Chondrocyte (in vitro differentiated cells): ENCODE measurements around the gene BLM. TPM values are rescaled to one million over a fixed set of nuclear protein-coding genes. Genes with fewer than 3 reads are reported as not detected.

Experiments used
- DNase-seq: peaks from one replicate; pipeline ENCODE4 v3.0.0; 2021; ENCODE audit warnings: mixed read lengths, low spot score
- H3K27ac Mint-ChIP-seq: one replicate; pipeline ENCODE4 v1.8.0; 2021; ENCODE audit warnings: mild to moderate bottlenecking, moderate library complexity, mixed read lengths; ENCODE audit not compliant: unreplicated experiment
- H3K27me3 Mint-ChIP-seq: 2 replicates; pipeline ENCODE4 v1.8.0; 2021; ENCODE audit warnings: low read depth, mixed read lengths
- H3K36me3 Mint-ChIP-seq: 2 replicates; pipeline ENCODE4 v1.8.0; 2021; ENCODE audit warnings: low read depth, mixed read lengths
- H3K4me1 Mint-ChIP-seq: 2 replicates; pipeline ENCODE4 v1.8.0; 2021; ENCODE audit warnings: low read depth, mild to moderate bottlenecking, mixed read lengths
- H3K4me3 Mint-ChIP-seq: one replicate; pipeline ENCODE4 v1.8.0; 2021; ENCODE audit warnings: mild to moderate bottlenecking, moderate library complexity, mixed read lengths; ENCODE audit not compliant: unreplicated experiment
- H3K9me3 Mint-ChIP-seq: 2 replicates; pipeline ENCODE4 v1.8.0; 2021; ENCODE audit warnings: low read depth, mixed read lengths
- total RNA-seq: library from RNA; stranded (reverse); gene quantifications from 3 replicates; pipeline ENCODE4 v1.2.1, GENCODE V29; 2021
- TF ChIP-seq, protein P1 (sequence below): fragments of 200-600 bp; sonication (generic); IDR thresholded peaks from 2 replicates; pipeline ENCODE4 v1.5.0; 2021; ENCODE audit warnings: antibody characterized with exemption, mild to moderate bottlenecking, moderate library complexity

BLM gene
- total RNA-seq, 1 donor from 2014 or later = 3.5 TPM

DNA sequence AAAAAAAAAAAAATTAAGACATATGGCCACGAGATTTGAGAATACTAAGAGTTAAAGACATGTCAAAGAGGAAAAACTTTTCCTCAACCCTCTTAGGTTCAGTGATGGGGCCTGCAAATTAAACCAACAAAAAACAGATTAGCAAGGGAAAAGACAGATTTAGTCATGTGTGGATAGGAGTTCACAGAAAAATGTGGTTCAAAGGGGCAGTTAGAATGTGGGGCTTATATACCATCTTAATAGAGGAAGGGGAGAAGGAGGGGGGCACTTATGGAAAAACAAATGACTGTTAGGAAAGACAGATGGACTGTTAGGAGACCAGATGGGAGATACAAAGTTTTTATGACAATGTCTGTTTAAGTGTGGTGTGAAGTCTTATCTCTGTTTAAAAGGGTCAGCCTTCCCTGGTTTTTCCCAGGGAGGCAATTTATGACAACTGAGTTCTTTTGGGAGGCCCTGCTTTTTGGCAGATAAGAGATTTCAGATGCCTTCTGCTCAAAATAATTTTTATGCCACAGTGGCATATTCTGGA is 82.6 kb downstream of the BLM start:
- no peak overlapping the region for H3K27ac Mint-ChIP-seq
- TF ChIP-seq, protein P1, sequence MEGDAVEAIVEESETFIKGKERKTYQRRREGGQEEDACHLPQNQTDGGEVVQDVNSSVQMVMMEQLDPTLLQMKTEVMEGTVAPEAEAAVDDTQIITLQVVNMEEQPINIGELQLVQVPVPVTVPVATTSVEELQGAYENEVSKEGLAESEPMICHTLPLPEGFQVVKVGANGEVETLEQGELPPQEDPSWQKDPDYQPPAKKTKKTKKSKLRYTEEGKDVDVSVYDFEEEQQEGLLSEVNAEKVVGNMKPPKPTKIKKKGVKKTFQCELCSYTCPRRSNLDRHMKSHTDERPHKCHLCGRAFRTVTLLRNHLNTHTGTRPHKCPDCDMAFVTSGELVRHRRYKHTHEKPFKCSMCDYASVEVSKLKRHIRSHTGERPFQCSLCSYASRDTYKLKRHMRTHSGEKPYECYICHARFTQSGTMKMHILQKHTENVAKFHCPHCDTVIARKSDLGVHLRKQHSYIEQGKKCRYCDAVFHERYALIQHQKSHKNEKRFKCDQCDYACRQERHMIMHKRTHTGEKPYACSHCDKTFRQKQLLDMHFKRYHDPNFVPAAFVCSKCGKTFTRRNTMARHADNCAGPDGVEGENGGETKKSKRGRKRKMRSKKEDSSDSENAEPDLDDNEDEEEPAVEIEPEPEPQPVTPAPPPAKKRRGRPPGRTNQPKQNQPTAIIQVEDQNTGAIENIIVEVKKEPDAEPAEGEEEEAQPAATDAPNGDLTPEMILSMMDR = no peak
- no peaks in the 10 kb centered on the region for H3K4me1 Mint-ChIP-seq
- no peaks in the 10 kb centered on the region for H3K27me3 Mint-ChIP-seq
- no peak overlapping the region for H3K4me3 Mint-ChIP-seq
- no peaks in the 10 kb centered on the region for H3K36me3 Mint-ChIP-seq
- H3K9me3 Mint-ChIP-seq = no peaks in the 10 kb centered on the region
- no peak for DNase-seq

DNA sequence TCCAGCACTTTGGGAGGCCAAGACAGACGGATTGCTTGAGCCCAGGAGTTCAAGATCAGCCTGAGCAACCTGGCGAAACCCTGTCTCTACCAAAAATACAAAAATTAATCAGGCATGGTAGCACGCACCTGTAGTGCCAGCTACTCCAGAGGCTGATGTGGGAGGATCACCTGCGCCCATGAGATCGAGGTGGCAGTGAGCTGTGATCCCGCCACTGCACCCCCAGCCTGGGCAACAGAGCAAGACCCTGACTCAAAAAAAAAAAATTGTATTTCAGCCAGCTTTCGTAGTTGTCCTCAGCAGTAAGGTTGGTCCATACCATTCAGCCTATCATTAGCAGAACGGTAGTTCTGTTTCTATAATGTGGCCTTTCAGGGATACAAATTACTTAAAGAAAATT is 84.7 kb downstream of the BLM start:
- no peak for DNase-seq
- Mint-ChIP-seq H3K27ac (no peak overlapping the region), H3K4me1 (no peaks in the 10 kb centered on the region), H3K4me3 (no peak overlapping the region), H3K36me3 (no peaks in the 10 kb centered on the region), H3K9me3 (no peaks in the 10 kb centered on the region), H3K27me3 (no peaks in the 10 kb centered on the region)
- TF ChIP-seq, protein P1 = no peak

DNA sequence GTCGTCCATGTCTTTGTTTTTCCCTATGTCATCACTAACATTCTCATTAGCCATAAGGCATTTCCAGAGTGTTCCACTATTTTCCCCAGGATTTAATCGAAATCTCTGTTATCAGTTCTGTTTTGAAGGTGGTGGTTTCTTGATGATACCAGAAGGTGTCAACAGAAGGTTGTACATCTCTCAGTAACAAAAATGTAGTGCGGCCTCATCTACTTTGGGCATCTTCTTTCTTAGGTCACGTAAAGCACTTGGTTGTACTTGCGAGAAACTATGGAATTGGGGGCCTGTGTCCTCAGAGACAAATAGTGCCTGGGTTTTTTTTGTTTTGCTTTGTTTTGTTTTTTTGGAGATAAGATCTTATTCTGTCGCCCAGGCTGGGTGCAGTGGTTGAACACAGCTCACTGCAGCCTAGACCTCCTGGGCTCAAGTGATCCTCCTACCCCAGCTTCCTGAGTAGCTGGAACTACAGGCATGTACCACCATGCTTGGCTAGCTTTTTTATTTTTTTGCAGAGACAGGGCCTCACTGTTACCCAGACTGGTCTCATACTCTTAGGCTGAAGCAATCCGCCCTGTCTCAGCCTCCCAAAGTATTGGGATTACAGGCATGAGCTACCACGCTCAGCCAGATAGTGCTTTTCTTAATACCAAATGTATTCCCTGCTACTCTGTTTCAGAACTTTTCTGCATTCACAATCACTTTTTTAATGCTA is 90.1 kb downstream of the BLM start:
- no peak overlapping the region for H3K27ac Mint-ChIP-seq
- H3K4me3 Mint-ChIP-seq = no peak overlapping the region
- no peaks in the 10 kb centered on the region for H3K36me3 Mint-ChIP-seq

DNA sequence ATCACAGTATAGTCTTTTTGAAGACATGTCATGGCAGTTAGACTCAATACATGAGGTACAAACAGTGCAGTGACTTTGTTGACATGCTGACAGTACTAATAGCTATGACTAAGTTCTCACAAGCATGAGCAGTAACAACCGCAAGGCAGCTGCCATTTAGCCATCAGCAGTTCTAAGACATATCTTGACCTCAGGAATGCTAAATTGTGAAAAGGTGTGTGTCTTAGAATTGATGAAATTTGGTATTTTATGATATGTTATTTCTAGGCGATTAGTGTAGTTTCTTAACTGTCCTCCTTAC is 90.6 kb downstream of the BLM start:
- Mint-ChIP-seq H3K4me1 (peaks cover 4% of the 10 kb centered on the region), H3K9me3 (no peaks in the 10 kb centered on the region), H3K4me3 (no peak overlapping the region), H3K27ac (no peak overlapping the region), H3K36me3 (no peaks in the 10 kb centered on the region), H3K27me3 (no peaks in the 10 kb centered on the region)
- no peak for DNase-seq
- TF ChIP-seq, protein P1 = no peak

More for the DNA sequence above, 90.1 kb downstream of the BLM start:
- no peak for DNase-seq
- H3K27me3 Mint-ChIP-seq = no peaks in the 10 kb centered on the region
- TF ChIP-seq, protein P1 = no peak
- H3K4me1 Mint-ChIP-seq = no peaks in the 10 kb centered on the region
- no peaks in the 10 kb centered on the region for H3K9me3 Mint-ChIP-seq

DNA sequence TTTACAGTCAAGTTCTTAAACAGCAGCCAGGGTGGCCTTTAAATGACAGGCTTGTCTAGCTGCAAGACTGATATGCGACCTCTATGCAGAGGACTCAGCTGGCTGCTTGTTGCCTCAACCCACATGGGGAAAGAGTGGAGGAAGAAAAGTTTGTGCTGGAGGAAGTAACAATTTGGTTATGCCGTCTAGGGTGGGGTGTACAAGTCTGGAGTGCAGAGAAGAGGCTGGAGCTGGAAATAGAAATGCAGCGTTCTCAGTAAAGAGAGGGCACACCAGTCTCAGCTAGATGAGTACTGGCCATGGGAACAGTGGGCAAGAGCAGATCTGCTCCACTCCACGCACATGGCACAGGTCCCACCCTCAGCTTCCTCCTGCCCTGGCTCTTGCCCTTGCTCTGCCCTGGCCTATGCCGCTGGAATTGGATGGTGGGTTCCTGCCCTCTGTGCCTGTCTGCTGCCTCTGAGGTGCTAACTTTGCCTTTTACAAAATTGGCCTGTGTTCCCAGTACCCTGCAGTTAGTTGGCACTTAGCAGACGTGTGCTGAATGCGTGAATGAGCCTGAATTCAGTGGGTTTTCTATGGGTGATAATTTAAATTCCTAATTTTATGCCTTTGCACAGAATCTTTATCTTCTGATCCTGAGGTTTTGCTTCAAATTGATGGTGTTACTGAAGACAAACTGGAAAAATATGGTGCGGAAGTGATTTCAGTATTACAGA is 91.5 kb downstream of the BLM start:
- Mint-ChIP-seq H3K36me3 (no peaks in the 10 kb centered on the region), H3K4me1 (peaks cover 4% of the 10 kb centered on the region), H3K4me3 (no peak overlapping the region), H3K27ac (no peak overlapping the region), H3K27me3 (no peaks in the 10 kb centered on the region), H3K9me3 (no peaks in the 10 kb centered on the region)
- TF ChIP-seq, protein P1 = no peak
- no peak for DNase-seq
